Measurements from ENCODE around the gene ACAA2.

The ACAA2 gene

GRCh38 chr18:49738721-49739120 is 74.6 kb downstream of the ACAA2 start:
- Histone ChIP-seq H3K4me3 (replicated peaks; ENCODE audit: insufficient read depth, low read length) (no peak overlapping the region), H3K27ac (replicated peaks) (no peak overlapping the region), H3K27me3 (ENCODE audit: insufficient read depth, poor library complexity, severe bottlenecking) (peaks cover 5% of the 10 kb centered on the region)
- TF ChIP-seq, protein P1, sequence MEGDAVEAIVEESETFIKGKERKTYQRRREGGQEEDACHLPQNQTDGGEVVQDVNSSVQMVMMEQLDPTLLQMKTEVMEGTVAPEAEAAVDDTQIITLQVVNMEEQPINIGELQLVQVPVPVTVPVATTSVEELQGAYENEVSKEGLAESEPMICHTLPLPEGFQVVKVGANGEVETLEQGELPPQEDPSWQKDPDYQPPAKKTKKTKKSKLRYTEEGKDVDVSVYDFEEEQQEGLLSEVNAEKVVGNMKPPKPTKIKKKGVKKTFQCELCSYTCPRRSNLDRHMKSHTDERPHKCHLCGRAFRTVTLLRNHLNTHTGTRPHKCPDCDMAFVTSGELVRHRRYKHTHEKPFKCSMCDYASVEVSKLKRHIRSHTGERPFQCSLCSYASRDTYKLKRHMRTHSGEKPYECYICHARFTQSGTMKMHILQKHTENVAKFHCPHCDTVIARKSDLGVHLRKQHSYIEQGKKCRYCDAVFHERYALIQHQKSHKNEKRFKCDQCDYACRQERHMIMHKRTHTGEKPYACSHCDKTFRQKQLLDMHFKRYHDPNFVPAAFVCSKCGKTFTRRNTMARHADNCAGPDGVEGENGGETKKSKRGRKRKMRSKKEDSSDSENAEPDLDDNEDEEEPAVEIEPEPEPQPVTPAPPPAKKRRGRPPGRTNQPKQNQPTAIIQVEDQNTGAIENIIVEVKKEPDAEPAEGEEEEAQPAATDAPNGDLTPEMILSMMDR (IDR thresholded peaks at IDR 0.05; ENCODE audit: insufficient read depth, low read length) = no peak
- no peak for TF ChIP-seq POLR2AphosphoS5 (IDR thresholded peaks at IDR 0.05; ENCODE audit: low read depth)
- TF ChIP-seq SPI1 (IDR thresholded peaks at IDR 0.05; ENCODE audit: borderline replicate concordance, low read depth) = no peak
- TF ChIP-seq GABPA (IDR thresholded peaks at IDR 0.05; ENCODE audit: low read depth) = no peak
- no peak for DNase-seq (ENCODE audit: low read depth in 1 of 2, low spot score in 1 of 2)

GRCh38 chr18:49734836-49735235 is 78.5 kb downstream of the ACAA2 start:
- Histone ChIP-seq H3K27ac (replicated peaks) (no peak overlapping the region), H3K27me3 (ENCODE audit: insufficient read depth, poor library complexity, severe bottlenecking) (peaks cover 5% of the 10 kb centered on the region), H3K4me3 (replicated peaks; ENCODE audit: insufficient read depth, low read length) (no peak overlapping the region)
- DNase-seq (ENCODE audit: low read depth in 1 of 2, low spot score in 1 of 2) = no peak
- no peak for TF ChIP-seq POLR2AphosphoS5 (IDR thresholded peaks at IDR 0.05; ENCODE audit: low read depth)
- no peak for TF ChIP-seq GABPA (IDR thresholded peaks at IDR 0.05; ENCODE audit: low read depth)

DNA sequence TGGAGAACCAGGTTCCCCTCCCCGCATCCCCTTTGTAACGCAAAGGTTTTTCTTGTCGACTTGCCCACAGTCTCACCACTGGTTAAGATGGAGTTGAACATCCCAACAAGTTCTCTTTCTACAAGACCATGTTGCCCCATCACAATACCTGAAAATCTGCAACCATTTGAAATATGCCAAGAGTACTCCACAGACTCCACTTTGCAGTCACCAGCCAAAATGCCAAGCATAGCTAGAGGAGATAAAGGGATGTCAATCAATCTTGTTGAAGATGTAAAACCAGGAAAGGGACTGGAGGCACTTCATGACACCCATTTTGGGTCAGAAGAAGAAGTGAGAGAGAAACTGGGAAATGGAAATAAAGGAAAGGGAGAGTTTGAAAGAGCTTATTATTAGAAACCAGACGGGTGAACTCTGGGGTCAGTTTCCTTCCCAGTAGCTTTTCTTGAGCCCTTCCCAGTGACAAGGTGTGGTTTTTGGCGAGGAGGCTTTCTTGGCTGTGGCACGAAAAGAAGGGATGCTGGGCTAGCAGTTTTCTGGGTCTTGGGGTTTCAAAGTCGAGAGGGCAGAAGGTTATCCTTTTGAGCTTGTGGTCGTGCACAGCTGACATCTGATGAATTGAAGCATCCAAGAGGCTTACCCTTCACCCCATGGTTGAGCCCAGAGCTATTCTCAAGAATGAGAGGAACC is 79.3 kb downstream of the ACAA2 start:
- no peak for TF ChIP-seq SPI1 (IDR thresholded peaks at IDR 0.05; ENCODE audit: borderline replicate concordance, low read depth)
- TF ChIP-seq, protein P2, sequence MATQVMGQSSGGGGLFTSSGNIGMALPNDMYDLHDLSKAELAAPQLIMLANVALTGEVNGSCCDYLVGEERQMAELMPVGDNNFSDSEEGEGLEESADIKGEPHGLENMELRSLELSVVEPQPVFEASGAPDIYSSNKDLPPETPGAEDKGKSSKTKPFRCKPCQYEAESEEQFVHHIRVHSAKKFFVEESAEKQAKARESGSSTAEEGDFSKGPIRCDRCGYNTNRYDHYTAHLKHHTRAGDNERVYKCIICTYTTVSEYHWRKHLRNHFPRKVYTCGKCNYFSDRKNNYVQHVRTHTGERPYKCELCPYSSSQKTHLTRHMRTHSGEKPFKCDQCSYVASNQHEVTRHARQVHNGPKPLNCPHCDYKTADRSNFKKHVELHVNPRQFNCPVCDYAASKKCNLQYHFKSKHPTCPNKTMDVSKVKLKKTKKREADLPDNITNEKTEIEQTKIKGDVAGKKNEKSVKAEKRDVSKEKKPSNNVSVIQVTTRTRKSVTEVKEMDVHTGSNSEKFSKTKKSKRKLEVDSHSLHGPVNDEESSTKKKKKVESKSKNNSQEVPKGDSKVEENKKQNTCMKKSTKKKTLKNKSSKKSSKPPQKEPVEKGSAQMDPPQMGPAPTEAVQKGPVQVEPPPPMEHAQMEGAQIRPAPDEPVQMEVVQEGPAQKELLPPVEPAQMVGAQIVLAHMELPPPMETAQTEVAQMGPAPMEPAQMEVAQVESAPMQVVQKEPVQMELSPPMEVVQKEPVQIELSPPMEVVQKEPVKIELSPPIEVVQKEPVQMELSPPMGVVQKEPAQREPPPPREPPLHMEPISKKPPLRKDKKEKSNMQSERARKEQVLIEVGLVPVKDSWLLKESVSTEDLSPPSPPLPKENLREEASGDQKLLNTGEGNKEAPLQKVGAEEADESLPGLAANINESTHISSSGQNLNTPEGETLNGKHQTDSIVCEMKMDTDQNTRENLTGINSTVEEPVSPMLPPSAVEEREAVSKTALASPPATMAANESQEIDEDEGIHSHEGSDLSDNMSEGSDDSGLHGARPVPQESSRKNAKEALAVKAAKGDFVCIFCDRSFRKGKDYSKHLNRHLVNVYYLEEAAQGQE (IDR thresholded peaks at IDR 0.05; ENCODE audit: insufficient replicate concordance, low read depth) = no peak
- no peak overlapping the region for H3K27ac ChIP-seq (replicated peaks)
- peaks cover 5% of the 10 kb centered on the region for H3K27me3 ChIP-seq (ENCODE audit: insufficient read depth, poor library complexity, severe bottlenecking)
- H3K4me3 ChIP-seq (replicated peaks; ENCODE audit: insufficient read depth, low read length) = no peak overlapping the region
- no peak for DNase-seq (ENCODE audit: low read depth in 1 of 2, low spot score in 1 of 2)

GRCh38 chr18:49733321-49733720 is 80.0 kb downstream of the ACAA2 start:
- H3K27ac ChIP-seq (replicated peaks) = no peak overlapping the region
- H3K4me3 ChIP-seq (replicated peaks; ENCODE audit: insufficient read depth, low read length) = no peak overlapping the region
- peaks cover 5% of the 10 kb centered on the region for H3K27me3 ChIP-seq (ENCODE audit: insufficient read depth, poor library complexity, severe bottlenecking)
- no peak for DNase-seq (ENCODE audit: low read depth in 1 of 2, low spot score in 1 of 2)
- TF ChIP-seq POLR2AphosphoS5 (IDR thresholded peaks at IDR 0.05; ENCODE audit: low read depth) (no peak), GABPA (IDR thresholded peaks at IDR 0.05; ENCODE audit: low read depth) (no peak), SPI1 (IDR thresholded peaks at IDR 0.05; ENCODE audit: borderline replicate concordance, low read depth) (no peak)
- TF ChIP-seq, protein P1 (IDR thresholded peaks at IDR 0.05; ENCODE audit: insufficient read depth, low read length) = no peak
- TF ChIP-seq, protein P2 (IDR thresholded peaks at IDR 0.05; ENCODE audit: insufficient replicate concordance, low read depth) = no peak
